Measurements from ENCODE around the gene DTNB.
"Not testable (repeated sequence)": the region's sequence is repeated elsewhere in the genome, so short reads cannot be mapped to it uniquely, and the experiment has no call there.

DTNB gene

GRCh38 chr2:25632396-25632795 is 41.0 kb downstream of the DTNB start:
- no peak for DNase-seq (ENCODE audit: low read depth in 1 of 2, low spot score in 1 of 2)

DNA sequence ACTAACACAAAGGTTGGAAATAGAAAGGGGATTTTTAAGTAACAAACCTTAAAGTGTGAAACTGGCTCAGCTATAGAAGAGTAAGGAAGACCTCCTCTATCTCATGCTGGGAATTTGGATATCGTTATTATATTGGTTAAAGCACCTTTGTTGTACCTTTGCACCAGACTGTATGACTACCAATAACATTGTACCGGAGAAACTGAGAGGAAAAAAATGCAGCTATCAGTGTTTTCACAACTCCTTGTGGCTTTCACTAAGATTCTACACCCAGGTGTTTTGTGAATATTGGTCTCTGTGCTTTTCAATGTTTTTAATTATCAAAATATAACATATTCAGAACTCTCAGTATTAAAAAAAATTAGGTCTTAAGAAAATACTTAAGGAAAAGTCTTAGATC is 48.7 kb downstream of the DTNB start:
- DNase-seq (ENCODE audit: low read depth in 1 of 2, low spot score in 1 of 2): no peak

DNA sequence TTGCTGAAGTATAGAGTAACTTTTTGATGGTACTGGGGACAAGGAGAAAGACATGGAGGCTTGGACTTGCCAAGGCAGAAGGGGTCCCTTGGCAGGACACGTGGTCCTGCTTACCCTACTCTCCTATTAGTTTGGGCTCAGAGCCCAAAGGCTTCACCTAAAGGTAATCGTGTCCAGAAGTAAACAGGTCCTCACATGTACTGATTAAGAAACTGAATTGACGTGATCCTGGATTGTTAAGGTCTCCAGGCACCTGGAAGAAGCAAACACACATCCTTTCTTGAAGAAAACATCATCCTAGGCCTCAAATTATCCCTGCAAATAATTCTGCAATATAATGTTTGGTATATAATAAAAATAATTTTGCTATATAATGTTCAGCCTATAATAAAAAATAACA is 50.0 kb downstream of the DTNB start:
- no peak for DNase-seq (ENCODE audit: low read depth in 1 of 2, low spot score in 1 of 2)

DNA sequence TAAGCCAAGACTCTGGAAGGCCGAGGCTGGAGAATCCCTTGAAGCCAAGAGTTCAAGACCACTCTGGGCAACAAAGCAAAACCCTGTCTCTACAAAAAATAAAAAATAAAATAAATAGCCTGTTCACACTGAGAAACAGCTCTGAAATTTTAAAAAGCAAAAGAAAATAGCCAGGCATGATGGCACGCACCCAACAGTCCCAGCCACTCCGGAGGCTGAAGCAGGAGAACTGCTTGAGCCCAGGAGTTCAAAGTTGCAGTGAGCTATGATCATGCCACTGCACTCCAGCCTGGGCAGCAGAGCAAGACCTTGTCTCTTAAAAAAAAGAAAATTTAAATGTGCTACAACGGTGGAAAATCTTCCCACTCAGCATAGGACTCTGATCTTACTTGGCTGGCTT is 52.7 kb downstream of the DTNB start:
- no peak for DNase-seq (ENCODE audit: low read depth in 1 of 2, low spot score in 1 of 2)

DNA sequence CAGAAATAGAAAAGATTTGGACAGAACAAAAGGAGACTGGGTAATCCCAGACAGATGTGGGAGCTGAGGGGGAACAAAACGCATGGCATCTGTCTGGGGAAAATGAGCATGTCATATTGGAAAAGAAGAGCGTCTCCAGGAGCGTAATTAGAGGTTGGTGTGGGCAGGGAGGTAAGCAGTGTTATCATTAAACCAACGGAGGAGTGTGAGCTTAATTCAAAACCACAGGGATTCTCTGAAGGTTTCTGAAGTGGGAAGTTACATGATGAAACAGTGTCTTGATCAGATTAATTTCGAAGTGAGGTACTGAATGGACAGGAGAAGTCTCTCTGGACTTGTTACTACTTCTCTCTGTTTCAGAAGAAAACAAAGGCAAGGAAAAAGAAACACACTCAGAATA is 53.3 kb downstream of the DTNB start:
- DNase-seq (ENCODE audit: low read depth in 1 of 2, low spot score in 1 of 2): no peak

- DNase-seq (ENCODE audit: low read depth in 1 of 2, low spot score in 1 of 2): no peak
These were observed 54.2 kb downstream of the DTNB start for GRCh38 chr2:25619185-25619584.

DNA sequence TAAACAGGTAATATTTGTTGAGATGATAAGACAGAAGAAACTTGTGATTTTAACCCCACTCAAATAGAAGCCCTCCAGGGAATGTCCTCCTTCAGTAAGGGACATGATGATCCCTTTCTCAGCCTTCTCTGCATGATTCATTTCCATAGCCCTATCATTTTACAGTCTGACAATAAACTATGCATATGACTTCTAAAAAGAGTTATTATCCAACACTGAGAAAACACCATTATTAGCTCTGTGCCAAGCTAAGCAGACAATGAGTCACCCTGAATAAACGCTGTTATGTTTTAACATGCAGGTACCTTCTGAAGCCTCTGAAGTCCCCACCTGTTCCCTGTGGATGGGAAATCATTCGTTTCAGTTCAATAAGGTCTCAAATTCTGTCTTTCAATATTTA is 54.7 kb downstream of the DTNB start:
- DNase-seq (ENCODE audit: low read depth in 1 of 2, low spot score in 1 of 2): no peak

- DNase-seq (ENCODE audit: low read depth in 1 of 2, low spot score in 1 of 2): no peak
These were observed 55.3 kb downstream of the DTNB start for GRCh38 chr2:25617948-25618646.

DNA sequence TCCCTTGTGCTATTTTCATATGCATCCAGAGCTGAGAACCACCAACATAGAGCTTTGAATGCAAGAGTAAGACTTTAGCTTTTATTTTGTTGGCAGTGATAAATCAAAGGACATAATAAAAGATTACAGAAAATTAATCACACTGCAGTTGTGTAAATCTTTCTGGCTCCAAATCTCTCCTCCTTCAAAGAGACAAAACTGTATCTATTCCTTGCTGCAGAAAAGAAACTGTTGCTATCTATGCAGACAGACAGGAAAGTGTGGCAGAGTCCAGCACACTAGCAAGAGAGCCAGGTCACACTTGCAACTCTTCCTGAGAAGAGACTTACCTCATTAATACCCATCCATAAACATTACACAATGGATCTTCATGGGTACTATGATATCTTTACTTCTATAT is 57.5 kb downstream of the DTNB start:
- no peak for DNase-seq (ENCODE audit: low read depth in 1 of 2, low spot score in 1 of 2)

DNA sequence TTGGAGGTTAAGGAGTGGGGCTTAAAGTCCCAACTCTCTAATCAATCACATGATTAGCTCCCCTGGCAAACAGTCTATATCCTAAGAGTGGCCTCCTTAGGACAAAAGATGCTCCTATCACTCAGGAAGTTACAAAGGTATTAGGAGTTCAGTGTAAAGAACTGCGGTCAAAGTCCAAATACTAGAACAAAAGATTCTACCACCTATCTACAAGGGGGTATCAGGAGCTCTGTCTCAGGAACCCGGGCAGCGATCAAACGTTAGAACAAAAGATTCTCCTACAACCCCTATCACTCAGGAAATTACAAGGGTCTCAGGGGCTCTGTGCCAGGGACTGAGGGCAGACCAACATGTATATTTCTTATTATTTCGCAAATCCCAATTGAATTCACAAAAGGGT is 58.0 kb downstream of the DTNB start:
- DNase-seq (ENCODE audit: low read depth in 1 of 2, low spot score in 1 of 2): no peak

- no peak for DNase-seq (ENCODE audit: low read depth in 1 of 2, low spot score in 1 of 2)
These were observed 58.7 kb downstream of the DTNB start for GRCh38 chr2:25614711-25615110.

DNA sequence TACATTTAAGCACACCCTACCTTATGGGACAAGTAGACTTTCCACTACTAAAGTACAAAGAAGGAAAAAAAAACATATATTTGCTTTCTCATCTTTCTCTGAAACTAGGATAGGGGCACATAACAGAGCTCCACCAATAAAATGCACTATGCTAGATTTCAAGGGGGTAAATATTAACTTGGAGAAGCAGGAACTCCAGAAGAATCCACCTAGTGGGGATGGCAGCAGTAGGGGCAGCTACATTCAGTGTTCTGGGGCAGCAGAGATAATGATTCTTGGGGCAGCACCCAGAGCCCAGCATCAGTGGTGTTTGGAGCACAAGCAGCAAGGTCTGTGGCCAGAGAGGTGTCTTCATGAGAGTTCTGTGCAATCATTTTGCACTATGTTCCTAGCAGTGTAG is 64.7 kb downstream of the DTNB start:
- no peak for DNase-seq (ENCODE audit: low read depth in 1 of 2, low spot score in 1 of 2)

DNA sequence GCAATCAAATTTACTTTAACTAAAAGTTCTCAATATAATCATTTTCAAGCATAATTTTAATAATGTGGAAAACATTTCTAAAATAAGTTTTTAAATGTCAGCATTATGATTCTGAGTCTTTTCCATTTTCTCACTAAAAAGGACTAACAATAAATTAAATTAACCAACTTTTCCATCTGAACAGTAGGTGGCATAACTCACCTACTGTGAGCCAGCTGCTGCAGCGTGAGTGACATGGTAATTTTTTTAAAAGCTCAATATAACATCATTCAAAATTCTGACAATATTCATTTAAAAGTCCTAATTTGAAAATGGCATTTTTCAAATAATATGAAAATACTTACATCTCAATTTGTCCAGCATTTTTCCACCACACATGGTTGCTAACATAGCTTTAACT is 66.5 kb downstream of the DTNB start:
- DNase-seq (ENCODE audit: low read depth in 1 of 2, low spot score in 1 of 2): no peak

DNA sequence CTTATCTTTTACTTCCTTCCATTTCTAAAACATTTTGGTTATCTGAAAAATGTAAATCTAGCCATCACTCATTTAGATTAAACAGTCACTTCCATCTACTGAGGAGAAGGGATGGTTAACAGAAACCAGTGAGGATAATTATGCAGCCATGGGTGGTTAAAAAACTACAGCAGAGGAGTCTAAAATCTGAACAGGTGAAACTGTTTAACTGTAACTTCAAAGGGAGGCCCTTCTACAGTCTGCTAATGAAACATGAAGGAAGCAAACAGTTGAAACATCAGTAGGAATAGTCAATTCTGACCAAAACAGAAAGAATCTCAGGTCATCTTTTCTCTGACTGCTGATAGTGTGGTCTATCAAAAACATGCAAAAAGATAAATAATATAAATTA is 71.0 kb downstream of the DTNB start:
- no peak for DNase-seq (ENCODE audit: low read depth in 1 of 2, low spot score in 1 of 2)

- DNase-seq (ENCODE audit: low read depth in 1 of 2, low spot score in 1 of 2): not testable (repeated sequence)
These were observed 71.6 kb downstream of the DTNB start for GRCh38 chr2:25601711-25602332.

DNA sequence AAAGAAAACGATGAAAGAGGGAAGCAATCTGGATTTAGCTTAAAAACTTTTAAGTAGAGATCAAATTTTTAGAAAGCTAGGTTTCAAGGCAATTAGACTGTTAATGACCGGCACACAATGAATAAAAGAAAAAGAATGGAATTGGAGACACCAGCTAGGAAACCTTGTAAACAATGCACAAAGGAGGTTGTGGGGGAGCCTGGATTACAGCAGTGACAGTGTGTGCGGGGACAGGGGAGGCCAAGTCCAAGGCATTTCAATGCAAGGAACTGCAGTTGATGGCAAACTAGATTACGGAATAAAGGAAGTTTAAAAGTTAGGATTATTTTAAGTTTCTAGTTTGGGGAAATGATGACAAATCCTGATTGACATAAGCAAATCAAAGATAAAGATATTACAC is 74.5 kb downstream of the DTNB start:
- DNase-seq (ENCODE audit: low read depth in 1 of 2, low spot score in 1 of 2): no peak

DNA sequence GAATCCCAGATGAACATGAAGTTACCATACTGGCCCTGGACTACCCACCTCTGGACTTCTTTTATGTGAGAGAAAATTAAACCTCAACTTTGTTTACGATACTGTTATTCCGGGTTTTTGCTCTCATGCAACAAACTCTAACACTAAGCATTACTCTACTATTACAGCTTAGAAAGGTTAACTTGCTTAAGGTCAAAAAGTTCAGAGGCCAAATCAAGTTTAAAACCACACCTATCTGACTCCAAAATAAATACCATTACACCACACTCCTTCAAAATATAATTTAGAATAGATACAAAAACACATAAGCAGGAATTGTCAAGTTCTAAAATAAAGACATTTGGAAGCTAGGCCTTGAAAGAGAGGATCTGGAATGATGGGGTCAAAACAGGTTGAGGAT is 75.0 kb downstream of the DTNB start:
- no peak for DNase-seq (ENCODE audit: low read depth in 1 of 2, low spot score in 1 of 2)

DNA sequence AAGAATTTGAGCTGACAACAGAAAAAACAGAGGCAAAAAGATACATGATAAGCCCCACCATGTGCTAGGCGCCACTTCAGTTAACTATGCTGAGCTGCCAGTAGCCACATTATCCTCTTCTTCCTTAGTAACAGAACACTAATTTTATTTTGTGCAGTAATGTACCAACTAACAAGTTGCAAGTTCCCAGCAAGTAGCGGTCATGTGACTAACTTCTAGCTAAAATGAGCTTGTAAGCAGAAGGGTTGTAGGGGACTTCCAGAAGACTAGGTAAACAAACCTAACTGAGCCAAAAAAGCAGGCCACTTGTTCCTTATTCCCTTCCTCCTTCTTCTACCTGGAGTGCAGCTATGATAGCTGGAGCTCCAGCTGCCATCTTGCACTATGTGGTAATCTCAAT is 75.5 kb downstream of the DTNB start:
- DNase-seq (ENCODE audit: low read depth in 1 of 2, low spot score in 1 of 2): no peak

DNA sequence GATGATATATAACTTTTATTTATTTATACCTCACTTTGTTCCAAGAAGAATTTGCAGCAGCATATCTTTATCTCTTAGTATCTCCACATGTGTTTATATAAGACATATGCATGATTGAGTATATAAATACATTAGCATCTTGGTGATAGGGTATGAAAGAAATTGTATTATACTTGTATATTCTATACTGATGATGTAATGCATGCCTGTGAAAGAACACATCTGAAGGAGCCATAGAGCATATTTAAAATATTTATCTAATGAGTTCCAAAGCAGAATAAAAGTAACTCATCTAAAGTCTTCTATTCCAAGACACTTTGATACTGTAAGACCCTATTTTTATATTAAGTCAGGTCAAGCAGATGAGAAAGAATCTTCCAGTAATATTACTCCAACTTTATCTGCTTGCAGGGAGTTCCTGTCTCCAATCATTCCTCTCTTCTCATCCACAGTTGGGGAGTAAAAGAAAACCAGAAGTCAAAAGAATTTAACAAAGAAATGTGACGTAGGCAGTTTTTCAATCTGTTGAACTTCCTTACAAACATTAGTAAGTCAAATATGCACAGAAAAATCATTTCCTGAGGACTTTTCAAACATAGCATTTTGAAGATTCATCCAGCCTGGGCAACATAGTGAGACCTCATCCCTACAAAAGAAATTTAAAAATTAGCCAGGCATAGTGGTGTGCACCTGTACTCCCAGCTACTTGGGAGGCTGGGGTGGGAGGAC is 76.7 kb downstream of the DTNB start:
- DNase-seq (ENCODE audit: low read depth in 1 of 2, low spot score in 1 of 2): no peak

DNA sequence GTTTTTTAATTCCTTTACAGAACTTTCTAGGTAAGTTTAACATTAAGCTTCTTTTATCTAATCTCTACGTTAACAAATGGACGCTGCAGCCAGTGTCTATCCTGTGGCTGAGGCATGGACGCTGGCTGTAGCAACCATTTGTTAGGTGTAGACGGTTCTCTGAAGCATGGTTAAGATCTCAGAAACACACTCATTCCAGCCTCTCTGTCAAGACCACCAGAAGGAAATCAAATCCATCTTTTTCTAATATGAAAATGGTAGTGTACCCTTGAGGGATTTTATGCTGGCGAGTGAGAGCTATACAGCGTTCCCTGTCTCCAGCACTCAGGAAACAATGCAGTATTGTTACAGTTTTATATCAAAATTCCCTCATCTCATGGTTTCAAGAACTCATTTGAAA is 78.0 kb downstream of the DTNB start:
- DNase-seq (ENCODE audit: low read depth in 1 of 2, low spot score in 1 of 2): no peak

- DNase-seq (ENCODE audit: low read depth in 1 of 2, low spot score in 1 of 2): no peak
These were observed 78.4 kb downstream of the DTNB start for GRCh38 chr2:25594991-25595390.

DNA sequence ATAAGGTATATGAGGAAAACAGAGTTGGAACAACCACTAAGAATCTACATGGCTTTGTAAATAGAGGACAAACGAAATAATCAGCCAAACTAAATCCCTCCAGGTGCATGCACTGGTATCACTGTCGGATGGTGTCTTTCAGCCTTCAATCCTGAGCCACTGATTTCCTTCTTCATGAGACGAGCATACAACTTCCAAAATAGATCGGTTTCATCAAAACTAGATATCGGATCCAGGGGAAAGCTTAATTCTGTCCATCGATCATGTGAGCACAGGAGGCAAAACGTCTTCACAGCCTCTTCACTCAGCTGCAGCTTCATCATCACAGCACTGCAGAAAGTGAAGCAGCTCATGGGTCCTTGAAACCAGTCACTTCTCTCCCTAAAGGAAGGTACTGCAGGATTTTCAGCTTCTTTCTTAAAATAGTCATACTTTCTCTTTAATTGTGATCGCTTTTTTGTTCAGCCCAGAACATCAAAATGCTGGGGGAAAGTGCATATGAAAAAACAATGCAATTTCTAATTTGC is 80.5 kb downstream of the DTNB start:
- no peak for DNase-seq (ENCODE audit: low read depth in 1 of 2, low spot score in 1 of 2)
